ES-I3 (cell line): ENCODE results near the gene CD300LG.

Experiments used
- H3K36me3 ChIP-seq: 2 replicates; pipeline ENCODE4 v1.6.1; 2013; ENCODE audit warnings: mild to moderate bottlenecking, low read length, control low read depth, moderate library complexity; ENCODE audit not compliant: insufficient read depth
- H3K4me1 ChIP-seq: 2 replicates; pipeline ENCODE4 v1.6.1; 2013; ENCODE audit warnings: mild to moderate bottlenecking, control low read depth, low read length; ENCODE audit not compliant: insufficient read depth
- H3K9ac ChIP-seq: 2 replicates; pipeline ENCODE4 v1.6.1; 2013; ENCODE audit warnings: low read depth, mild to moderate bottlenecking, low read length, moderate library complexity
- H3K9me3 ChIP-seq: 2 replicates; pipeline ENCODE4 v1.6.1; 2013; ENCODE audit warnings: mild to moderate bottlenecking, low read length, moderate library complexity; ENCODE audit not compliant: control insufficient read depth, insufficient read depth

The CD300LG gene

GRCh38 chr17:43816336-43817320 is 30.3 kb upstream of the CD300LG start:
- Histone ChIP-seq H3K4me1 (peaks cover 10% of the 10 kb centered on the region), H3K9me3 (no peaks in the 10 kb centered on the region), H3K36me3 (no peaks in the 10 kb centered on the region), H3K9ac (no peak overlapping the region)

- Histone ChIP-seq H3K36me3 (no peaks in the 10 kb centered on the region), H3K4me1 (peaks cover 10% of the 10 kb centered on the region), H3K9me3 (no peaks in the 10 kb centered on the region), H3K9ac (no peak overlapping the region)
These were observed 29.1 kb upstream of the CD300LG start for GRCh38 chr17:43817826-43818225.

- Histone ChIP-seq H3K9me3 (no peaks in the 10 kb centered on the region), H3K4me1 (peaks cover 6% of the 10 kb centered on the region), H3K36me3 (no peaks in the 10 kb centered on the region), H3K9ac (no peak overlapping the region)
These were observed 28.0 kb upstream of the CD300LG start for GRCh38 chr17:43818966-43819365.

- H3K36me3 ChIP-seq = no peaks in the 10 kb centered on the region
- no peaks in the 10 kb centered on the region for H3K4me1 ChIP-seq
- no peak overlapping the region for H3K9ac ChIP-seq
- H3K9me3 ChIP-seq = no peaks in the 10 kb centered on the region
These were observed 26.2 kb upstream of the CD300LG start for GRCh38 chr17:43820759-43821158.

GRCh38 chr17:43822570-43823190 is 24.3 kb upstream of the CD300LG start:
- Histone ChIP-seq H3K4me1 (peaks cover 5% of the 10 kb centered on the region; the same call in 1 of the 2 replicates), H3K36me3 (no peaks in the 10 kb centered on the region), H3K9me3 (no peaks in the 10 kb centered on the region), H3K9ac (no peak overlapping the region)

GRCh38 chr17:43823350-43824084 is 23.5 kb upstream of the CD300LG start:
- Histone ChIP-seq H3K4me1 (peaks cover 5% of the 10 kb centered on the region; the same call in 1 of the 2 replicates), H3K9ac (no peak overlapping the region), H3K36me3 (no peaks in the 10 kb centered on the region), H3K9me3 (no peaks in the 10 kb centered on the region)

- Histone ChIP-seq H3K36me3 (no peaks in the 10 kb centered on the region), H3K4me1 (peaks cover 5% of the 10 kb centered on the region; the same call in 1 of the 2 replicates), H3K9ac (no peak overlapping the region), H3K9me3 (no peaks in the 10 kb centered on the region)
These were observed 21.4 kb upstream of the CD300LG start for GRCh38 chr17:43825567-43825966.

GRCh38 chr17:43826206-43826605 is 20.8 kb upstream of the CD300LG start:
- H3K36me3 ChIP-seq = no peaks in the 10 kb centered on the region
- peaks cover 9% of the 10 kb centered on the region for H3K4me1 ChIP-seq
- no peak overlapping the region for H3K9ac ChIP-seq
- no peaks in the 10 kb centered on the region for H3K9me3 ChIP-seq

- Histone ChIP-seq H3K9me3 (no peaks in the 10 kb centered on the region), H3K4me1 (peaks cover 14% of the 10 kb centered on the region), H3K9ac (no peak overlapping the region), H3K36me3 (no peaks in the 10 kb centered on the region)
These were observed 19.4 kb upstream of the CD300LG start for GRCh38 chr17:43827596-43827995.

GRCh38 chr17:43829738-43830137 is 17.2 kb upstream of the CD300LG start:
- Histone ChIP-seq H3K4me1 (peaks cover 14% of the 10 kb centered on the region), H3K9me3 (peaks cover 5% of the 10 kb centered on the region; the same call in 1 of the 2 replicates), H3K9ac (no peak overlapping the region), H3K36me3 (no peaks in the 10 kb centered on the region)

- Histone ChIP-seq H3K36me3 (no peaks in the 10 kb centered on the region), H3K9me3 (peaks cover 5% of the 10 kb centered on the region; the same call in 1 of the 2 replicates)
These were observed 16.4 kb upstream of the CD300LG start for GRCh38 chr17:43830510-43831140.

GRCh38 chr17:43831633-43832032 is 15.3 kb upstream of the CD300LG start:
- no peak overlapping the region for H3K9ac ChIP-seq
- H3K36me3 ChIP-seq = no peaks in the 10 kb centered on the region
- peaks cover 9% of the 10 kb centered on the region; the same call in 1 of the 2 replicates for H3K4me1 ChIP-seq
- H3K9me3 ChIP-seq = peaks cover 5% of the 10 kb centered on the region; the same call in 1 of the 2 replicates

More at GRCh38 chr17:43830510-43831140, 16.4 kb upstream of the CD300LG start:
- H3K9ac ChIP-seq = no peak overlapping the region
- peaks cover 14% of the 10 kb centered on the region for H3K4me1 ChIP-seq

- H3K9ac ChIP-seq = peak overlapping the region; percentile 91; the same call in 1 of the 2 replicates
- H3K36me3 ChIP-seq = no peaks in the 10 kb centered on the region
- H3K4me1 ChIP-seq = peaks cover 9% of the 10 kb centered on the region; the same call in 1 of the 2 replicates
- peaks cover 5% of the 10 kb centered on the region; the same call in 1 of the 2 replicates for H3K9me3 ChIP-seq
These were observed 14.6 kb upstream of the CD300LG start for GRCh38 chr17:43832168-43832975.
